ENCODE results near the gene CERS6.
"Not testable (repeated sequence)": the region's sequence is repeated elsewhere in the genome, so short reads cannot be mapped to it uniquely, and the experiment has no call there.

The CERS6 gene

DNA sequence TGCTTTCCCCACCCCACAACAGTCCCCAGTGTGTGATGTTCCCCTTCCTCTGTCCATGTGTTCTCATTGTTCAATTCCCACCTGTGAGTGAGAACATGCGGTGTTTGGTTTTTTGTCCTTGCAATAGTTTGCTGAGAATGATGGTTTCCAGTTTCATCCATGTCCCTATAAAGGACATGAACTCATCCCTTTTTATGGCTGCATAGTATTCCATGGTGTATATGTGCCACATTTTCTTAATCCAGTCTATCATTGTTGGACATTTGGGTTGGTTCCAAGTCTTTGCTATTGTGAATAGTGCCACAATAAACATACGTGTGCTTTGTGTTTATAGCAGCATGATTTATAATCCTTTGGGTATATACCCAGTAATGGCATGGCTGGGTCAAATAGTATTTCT lies 335.1 kb downstream of the CERS6 start:
- H3K4me3 ChIP-seq (ENCODE audit: low read depth, low read length): not testable (repeated sequence)

DNA sequence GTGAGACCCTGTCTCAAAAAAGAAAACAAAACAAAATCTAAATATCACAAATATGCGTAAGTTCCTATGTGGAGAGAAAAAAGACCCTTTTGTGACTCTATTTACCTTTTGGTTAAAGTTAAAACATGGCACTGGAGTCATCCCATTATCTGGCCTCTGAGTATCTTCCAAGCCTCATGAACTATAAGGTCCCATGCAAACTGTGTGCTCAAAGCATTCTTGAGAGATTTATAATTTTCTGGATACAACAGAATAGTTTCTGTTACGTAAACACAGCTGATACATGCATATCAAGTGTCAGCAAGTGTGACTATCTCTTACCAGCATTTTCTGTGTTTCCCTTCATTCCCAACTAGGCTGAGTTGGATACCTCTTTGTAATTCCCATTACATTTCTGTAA lies 337.5 kb downstream of the CERS6 start:
- H3K4me3 ChIP-seq (ENCODE audit: low read depth, low read length): no peak overlapping the region

DNA sequence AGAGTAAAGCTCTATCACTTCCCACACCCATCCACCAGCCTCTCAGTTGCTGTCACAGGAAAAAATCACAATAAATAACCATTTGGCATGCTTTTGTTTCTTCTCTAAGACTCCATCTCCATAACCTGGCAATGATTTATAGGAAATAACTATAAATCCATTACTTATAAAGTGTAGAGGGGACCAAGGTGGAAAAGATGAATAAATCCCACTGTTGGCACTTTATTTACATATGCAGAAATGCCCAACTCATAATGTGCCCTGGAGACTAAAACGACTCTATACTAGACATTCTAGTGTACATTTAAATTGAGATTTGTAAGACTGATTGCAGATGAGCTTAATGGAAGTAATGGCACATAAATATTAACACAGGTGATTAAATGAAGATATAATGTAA lies 338.9 kb downstream of the CERS6 start:
- no peak overlapping the region for H3K4me3 ChIP-seq (ENCODE audit: low read depth, low read length)

DNA sequence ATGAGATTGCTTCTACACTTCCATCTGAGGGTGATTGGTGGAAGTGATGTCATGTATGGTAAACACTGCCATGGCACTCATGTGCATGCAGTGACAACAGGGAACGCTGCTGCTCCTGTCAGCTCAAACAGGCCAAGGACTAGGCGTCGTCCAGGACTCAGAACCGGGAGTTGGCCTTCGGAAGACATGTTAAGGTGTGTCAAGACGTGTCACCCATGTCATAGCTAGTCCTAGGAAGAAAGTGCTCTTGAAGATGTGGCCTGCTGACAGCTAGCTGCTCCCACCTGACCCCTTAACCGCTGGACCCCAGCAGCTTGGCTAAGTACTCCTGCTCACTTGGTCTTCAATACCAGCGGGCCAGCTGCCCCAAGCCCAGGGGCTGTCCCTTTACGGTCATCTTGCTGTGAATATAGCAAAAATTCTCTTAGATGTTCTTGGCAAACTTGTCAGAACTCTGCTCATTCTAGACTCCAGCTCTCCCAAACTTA lies 340.1 kb downstream of the CERS6 start:
- no peak overlapping the region for H3K4me3 ChIP-seq (ENCODE audit: low read depth, low read length)

DNA sequence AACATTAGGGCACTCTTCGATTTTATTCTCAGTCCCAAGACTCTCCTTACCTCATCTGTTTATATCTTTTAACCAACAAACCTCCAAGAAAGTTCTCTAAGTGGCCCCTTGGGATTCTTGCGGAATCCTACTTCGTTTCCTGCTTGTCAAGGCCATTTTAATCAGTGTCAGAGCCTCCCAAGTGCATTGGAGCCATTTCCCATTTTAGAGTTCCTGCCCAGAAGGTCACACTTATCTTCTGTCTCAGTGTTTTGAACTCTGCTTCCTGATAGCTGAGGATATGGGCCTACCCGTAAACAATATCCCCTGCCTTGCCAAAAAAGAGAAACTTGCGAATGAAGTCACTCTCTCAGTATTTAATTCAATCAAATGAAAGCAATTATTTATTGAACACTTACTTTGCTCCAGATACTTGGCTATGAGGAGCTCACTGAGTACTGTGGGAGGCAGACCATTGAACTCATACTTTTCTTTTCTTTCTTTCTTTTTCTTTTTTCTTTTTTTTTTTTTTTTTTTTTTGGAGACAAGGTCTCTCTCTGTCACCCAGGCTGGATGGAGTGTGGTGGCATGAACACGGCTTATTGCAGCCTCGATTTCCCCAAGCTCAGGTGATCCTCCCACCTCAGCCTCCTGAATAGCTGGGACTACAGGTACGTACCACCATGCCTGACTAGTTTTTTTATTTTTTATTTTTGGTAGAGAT lies 340.7 kb downstream of the CERS6 start:
- no peak overlapping the region for H3K4me3 ChIP-seq (ENCODE audit: low read depth, low read length)

DNA sequence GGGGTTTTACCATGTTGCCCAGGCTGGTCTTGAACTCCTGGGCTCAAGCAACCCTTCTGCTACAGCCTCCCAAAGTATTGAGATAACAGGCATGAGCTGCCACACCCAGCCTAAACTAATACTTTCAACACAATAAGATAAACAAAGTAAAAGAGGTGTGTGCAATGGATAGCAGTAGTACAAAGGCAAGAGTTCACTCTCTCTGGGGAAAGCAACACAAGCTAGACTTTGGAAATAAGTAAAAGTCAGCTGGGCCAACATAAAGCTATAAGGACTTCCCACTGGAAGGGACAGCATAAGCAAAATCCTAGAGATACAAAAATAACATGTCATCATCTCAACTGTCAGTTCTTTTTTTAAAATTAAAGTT lies 341.2 kb downstream of the CERS6 start:
- no peak overlapping the region for H3K4me3 ChIP-seq (ENCODE audit: low read depth, low read length)

DNA sequence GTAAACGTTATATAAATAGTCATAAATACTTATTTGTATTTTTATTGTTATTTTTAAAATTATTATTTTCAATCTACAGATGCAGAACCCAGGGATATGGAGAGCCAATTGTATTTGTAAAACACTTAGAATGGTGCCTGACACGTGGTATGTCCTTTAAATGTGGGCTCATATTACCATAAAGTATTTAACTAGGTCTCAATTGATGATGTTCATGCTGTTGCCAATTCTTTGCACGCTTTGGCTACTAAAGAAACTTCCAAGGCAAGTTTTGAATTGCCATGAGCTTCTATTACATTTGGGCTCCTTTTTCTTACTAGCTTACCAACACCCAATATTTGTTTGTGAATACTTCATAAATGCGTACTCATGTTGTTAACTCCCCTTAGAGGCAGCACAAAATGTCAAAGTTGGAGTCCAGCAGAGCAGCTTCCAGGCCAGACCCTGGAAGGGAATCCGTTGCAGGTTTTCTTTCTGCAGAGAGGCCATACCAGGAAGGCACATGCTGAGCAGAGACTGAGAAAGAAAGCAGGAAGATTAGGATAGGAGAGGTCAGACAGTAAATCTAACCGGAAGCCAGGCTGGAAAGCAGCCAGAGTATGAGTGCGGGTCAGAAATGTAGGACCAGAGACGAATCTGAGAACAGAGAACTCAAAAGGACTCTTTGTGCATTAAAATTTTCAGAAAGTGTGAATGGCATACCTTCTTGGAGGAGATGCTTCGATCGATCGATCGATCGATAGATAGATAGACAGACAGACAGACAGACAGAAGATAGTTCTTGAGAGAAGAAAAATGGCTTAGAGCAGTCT lies 342.2 kb downstream of the CERS6 start:
- H3K4me3 ChIP-seq (ENCODE audit: low read depth, low read length): no peak overlapping the region

DNA sequence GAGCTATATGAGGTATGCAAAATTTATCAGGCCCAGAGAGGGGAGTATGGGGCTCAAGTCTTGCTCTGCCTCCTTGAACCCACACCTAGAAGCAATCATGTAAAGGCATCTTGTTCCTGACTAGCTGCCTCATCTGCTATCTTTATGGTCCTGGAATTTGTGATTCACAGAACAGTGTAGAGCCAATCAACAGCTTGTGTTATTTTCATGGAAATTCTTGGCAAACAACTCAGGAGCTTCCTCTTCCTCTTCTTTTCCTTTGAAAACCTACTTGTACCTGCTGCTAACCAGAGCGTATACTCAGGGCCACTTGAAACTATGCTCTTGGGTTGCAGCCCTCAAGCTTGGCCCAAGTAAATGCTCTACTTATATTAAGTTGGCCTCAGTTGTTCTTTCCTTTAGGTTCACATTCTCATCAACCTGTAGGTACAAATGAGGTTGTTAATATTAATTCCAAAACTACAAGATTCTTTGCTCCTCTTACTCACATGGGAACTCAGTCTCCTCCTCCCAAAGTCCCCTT lies 342.9 kb downstream of the CERS6 start:
- no peak overlapping the region for H3K4me3 ChIP-seq (ENCODE audit: low read depth, low read length)

DNA sequence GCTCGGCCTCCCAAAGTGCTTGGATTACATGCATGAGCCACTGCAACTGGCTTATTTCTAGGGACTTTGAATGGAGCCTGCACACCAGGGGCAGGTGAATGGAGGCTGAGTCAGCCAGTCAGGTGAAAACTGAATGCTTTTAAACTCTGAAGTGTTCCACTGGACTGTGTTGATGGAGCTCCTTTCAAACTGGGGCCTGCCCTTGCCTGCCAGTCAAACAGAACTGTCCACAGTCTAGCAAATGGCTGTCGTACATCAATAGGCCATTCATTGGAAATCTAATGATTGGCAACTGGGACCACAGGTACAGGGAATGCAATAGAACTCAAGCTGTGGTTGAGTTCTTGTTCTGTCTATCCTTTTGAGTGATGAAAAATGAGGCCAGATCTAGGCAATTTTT lies 345.4 kb downstream of the CERS6 start:
- H3K4me3 ChIP-seq (ENCODE audit: low read depth, low read length): no peak overlapping the region

DNA sequence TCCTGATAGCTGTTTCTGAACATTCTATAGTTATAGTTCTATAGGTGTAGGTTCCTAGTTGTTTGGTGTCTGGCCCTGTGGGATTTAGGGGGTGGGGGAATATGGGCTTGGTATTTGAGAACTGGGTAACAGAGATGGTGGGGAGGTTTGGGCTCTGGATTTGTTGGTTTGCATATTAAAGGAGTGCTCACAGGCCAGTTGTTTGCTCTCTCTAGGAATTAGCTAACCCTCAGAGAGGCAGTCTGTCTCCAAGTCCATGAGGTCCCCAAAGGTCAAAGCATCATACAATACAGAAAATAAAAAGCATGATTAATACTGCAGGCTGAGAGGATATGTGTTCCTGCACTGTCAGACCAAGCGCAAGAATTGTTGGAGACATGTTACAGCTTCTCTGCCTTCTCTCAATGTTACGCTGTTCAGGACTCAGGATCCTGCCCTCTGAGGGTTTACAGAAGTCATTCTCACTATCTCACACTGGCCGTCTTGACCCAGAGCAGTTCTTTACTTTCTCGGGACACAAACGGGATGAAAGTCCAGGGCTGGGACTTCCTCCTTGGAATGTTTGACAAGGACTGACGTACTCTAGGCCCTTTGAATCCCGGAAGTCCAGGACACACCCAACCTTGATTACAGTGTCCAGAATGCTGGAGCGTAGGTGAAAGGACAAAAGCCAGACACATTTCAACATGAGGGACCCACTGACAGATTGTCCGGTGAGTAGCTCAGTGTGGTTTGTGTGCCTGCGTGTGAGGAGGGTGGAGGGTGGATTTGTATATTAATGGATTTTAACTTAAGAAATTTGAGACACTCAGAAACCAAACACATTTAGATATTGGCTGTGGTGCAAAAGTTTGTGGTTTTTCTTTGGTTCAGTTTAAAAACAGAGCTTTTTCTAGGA lies 346.1 kb downstream of the CERS6 start, which contains the start of gene NOSTRIN:
TSS of gene NOSTRIN (plus strand) at position 677 of the 898 bp plus-strand sequence. CDS start at position 687, 10 bp downstream.
- H3K4me3 ChIP-seq (ENCODE audit: low read depth, low read length): no peak within 1 kb of the TSS

DNA sequence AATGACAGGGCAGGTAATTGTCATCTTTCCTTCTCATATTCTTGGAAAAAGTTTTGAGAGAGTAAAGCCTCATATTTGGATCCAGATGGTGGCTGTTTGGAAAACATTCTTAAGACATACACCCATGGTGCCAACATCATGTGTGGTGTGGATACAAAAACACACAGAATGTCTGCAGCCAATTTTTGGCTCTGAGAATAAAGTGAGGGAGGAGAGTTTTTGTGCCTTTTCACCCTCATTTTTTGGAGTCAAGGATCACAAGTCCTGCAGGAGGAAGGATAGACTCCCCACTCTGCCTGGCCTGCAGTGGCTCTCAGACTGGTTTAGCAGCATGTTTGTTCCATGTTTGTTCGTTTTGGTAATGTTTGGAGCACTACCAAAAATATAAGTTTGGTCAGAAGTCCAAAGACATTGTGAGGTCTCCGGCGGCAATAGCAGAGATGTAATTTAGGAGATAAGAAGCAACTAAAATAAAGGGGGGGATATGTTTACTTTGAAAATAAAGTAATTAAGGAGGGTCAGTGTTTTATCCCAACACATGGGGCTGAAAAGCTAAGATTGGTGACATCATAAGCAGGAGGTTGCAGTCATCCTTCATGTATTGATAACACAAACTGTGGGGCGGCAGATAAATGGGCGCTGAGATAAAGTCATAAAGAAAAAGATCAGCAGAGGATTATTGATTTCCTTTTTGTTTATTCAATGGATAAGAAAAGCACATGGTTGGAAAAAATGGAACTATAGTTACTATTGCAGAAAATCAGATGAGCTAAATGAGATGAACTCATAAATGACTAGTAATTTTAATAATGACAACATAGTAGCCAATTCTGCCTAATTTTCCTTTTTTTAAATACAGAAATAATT lies 347.0 kb downstream of the CERS6 start:
- no peak overlapping the region for H3K4me3 ChIP-seq (ENCODE audit: low read depth, low read length)

DNA sequence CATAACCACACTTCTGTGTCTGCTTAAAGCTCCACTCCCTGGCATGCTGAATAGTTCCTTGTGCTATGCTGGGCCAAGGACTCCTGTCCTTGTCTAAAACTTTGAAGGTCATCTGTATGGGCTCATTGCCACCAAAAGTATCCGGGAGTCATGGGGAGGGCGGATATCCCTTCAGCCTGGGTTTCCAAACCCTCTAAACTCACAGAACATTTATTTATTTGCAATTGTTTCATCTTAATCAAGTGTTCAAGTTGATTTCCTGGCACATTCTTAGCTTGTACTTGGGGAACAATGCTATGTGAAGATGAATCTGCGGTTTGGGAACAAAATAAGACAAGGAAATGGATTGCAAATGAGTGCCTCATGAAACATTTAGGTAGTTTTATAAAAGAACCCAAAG lies 348.1 kb downstream of the CERS6 start:
- H3K4me3 ChIP-seq (ENCODE audit: low read depth, low read length): no peak overlapping the region

DNA sequence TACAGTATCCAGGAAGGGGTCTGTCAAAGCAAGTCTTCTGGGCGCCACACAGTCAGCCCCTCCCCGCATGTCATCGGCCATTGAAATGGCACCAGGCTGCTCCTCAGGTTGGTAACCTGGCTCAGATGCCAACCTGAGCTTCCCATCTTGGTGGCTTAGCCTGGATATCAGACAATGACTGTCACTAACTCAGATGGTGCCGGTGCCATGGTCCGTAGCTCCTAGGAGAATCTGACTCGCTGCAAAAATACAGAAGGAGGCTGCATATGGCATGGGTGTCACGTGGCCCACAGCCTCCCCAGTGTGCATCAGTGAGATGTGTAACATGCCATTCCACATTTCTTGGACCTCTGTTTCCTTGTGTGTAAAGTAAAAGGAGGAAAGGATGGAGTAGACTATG lies 349.5 kb downstream of the CERS6 start:
- no peak overlapping the region for H3K4me3 ChIP-seq (ENCODE audit: low read depth, low read length)

DNA sequence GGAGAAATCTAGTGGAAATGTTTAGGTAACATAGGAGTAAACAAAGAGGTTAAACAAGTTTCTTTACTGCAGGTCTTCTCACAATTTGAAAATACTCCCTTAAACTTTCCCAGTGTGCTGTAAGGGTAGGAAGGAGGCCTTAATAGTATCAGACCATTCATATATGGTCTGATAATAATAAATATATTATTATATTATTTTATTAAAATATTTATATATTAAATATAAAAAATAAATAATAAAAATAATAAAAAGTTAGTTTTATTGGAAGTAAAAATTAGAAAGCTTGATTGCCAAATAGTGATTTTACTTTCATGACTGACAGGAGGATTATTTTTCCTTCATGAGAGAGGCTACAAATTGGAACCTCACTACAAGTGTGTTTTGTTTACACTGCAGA lies 353.5 kb downstream of the CERS6 start:
- no peak overlapping the region for H3K4me3 ChIP-seq (ENCODE audit: low read depth, low read length)

DNA sequence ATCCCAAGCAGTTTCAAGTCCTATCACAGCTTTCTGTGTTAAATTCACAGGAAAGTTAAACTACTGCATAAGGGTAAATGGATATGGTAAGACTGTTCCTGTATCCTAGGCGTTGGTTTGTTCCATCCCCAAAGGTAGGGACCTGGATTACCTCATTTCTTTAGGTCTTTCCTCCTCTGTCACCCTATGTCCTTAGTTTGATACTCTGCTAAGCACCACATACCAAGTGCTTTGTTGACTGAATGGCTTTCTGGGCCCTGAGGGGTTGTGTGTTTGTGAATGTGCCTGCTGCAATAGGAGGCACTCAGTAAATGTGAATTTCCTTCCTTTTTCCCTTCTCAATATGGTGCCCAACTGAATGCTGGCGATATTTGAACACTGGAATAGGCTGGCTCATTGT lies 354.2 kb downstream of the CERS6 start:
- no peak overlapping the region for H3K4me3 ChIP-seq (ENCODE audit: low read depth, low read length)

DNA sequence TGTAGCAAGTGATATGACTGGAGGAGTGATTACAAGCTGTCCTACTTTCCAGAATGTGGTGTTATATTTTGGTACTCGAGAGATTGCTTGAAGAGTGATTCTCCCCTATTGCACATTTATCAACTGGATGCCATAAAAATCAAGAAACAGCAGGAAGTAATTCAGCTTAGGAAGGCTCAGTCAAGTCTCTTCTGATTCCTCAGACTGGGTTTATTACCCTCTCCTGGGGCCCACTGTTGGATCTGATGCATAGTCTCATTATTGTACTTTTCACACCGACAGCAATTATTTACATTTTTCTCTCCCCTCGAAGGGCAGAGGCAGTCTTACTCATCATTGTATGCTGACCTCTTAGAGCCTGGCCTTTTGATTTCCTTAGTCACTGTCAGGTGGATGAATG lies 355.6 kb downstream of the CERS6 start:
- H3K4me3 ChIP-seq (ENCODE audit: low read depth, low read length): no peak overlapping the region

DNA sequence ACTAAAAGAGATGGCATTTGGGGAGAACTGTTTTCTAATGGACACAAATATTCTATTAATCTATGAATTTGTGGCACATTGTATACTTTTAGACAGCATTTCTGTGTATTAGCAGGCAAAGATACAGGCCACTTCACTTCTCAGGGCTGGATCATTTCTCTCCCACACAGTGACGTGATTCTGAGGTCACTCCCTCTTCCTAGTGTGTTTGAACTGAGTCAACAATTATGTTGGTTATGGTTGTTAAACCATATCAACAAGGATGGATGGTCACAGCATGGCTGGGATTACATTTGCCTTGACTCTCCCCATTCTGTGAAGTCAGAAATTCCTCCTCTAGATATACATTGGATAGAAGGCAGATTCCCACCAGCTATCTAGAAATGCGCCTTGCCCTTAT lies 358.0 kb downstream of the CERS6 start:
- no peak overlapping the region for H3K4me3 ChIP-seq (ENCODE audit: low read depth, low read length)

DNA sequence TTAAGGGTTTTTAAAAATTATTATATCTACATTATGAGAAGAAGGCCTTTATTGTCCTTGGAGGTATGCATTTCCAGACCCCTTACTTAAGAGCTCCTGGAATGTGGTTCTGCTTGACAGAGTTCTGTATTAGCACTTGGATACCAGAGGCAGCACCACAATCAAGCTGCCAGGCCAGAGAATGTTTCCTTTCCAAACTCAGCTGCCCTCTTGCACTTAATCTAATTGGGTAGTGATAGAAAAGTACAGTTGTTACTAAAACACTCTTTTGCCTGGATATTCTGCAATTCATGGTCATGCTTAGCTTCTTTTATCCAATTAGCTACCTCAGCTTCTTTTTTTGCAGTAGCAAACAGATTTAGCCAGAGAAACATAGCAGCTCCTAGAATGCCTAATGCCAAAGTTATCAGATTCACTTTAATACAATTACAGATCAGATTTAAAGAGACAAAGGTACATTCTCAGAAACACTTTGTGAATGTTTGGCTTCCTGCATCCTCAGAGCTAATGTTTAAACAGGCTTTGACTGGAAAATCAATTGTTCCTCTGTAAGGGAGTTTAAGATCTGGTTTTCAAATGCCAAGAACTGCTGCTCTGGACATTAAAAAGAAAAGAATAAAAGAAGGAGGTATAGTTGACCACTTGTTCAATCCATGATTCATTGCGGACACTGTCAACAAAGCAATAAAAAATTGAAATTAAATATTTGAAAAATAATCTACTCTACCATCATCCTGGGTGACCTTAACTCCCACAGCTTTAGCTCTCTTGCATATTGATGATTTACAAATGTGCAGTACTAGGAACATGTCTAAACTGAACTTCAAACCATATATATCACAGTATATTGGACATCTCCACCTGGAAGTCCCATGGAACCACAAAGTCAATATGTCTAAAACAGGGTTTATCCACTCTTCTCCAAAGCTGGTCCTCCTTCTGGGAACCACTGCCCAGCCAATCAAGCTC lies 359.2 kb downstream of the CERS6 start:
- H3K4me3 ChIP-seq (ENCODE audit: low read depth, low read length): no peak overlapping the region

DNA sequence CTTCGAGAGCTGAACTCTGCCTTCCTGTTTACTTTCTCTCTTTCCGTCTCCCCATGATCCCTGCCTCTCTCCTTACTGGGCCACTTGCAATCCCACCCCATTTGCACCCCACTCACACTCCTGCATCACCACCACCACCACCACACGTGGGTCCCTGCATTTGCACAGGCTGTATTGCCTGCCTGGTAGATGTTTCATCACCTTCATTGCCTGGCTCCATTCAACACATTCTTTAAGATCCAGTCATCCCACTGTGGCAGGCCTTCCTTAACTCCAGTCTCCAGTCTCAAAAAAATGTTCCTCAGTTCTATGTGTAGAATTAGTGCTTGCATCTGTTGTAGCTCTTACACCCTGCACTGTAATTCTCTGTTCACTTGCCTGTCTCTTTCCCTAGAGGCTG lies 360.3 kb downstream of the CERS6 start:
- no peak overlapping the region for H3K4me3 ChIP-seq (ENCODE audit: low read depth, low read length)
